Measurements from ENCODE around the gene KIF3C.

GRCh38 chr2:25936889-25937545 is 45.3 kb downstream of the KIF3C start:
- no peak for TF ChIP-seq POLR2A (IDR thresholded peaks at IDR 0.05; ENCODE audit: low read length)
- TF ChIP-seq USF2 (IDR thresholded peaks at IDR 0.05), result no peak
- no peak for TF ChIP-seq CTCF (IDR thresholded peaks at IDR 0.05)
- TF ChIP-seq MAX (IDR thresholded peaks at IDR 0.05), result no peak
- no peak for TF ChIP-seq NR3C1 (IDR thresholded peaks at IDR 0.05)
- no peak for TF ChIP-seq MAZ (IDR thresholded peaks at IDR 0.05; ENCODE audit: borderline replicate concordance, low read depth, low read length)

Measured in A549 (cell line).